Endodermal cell (in vitro differentiated cells): Measurements from ENCODE around the gene TTYH2. TPM values are rescaled to one million over a fixed set of nuclear protein-coding genes. Genes with fewer than 3 reads are reported as not detected.

Experiments
- DNase-seq: peaks from one replicate; pipeline ENCODE4 v3.0.0-alpha.2; 2017
- H3K27ac ChIP-seq: 2 replicates; pipeline ENCODE4 v1.5.1; 2013; ENCODE audit warnings: mild to moderate bottlenecking, low read depth, low read length, moderate library complexity
- H3K27me3 ChIP-seq: 2 replicates; pipeline ENCODE4 v1.6.1; 2013; ENCODE audit warnings: mild to moderate bottlenecking, low read length, moderate library complexity; ENCODE audit not compliant: insufficient read depth, control insufficient read depth, poor library complexity, severe bottlenecking
- H3K36me3 ChIP-seq: 2 replicates; pipeline ENCODE4 v1.7.0; 2013; ENCODE audit warnings: mild to moderate bottlenecking, low read length, moderate library complexity; ENCODE audit not compliant: control insufficient read depth, insufficient read depth
- H3K4me1 ChIP-seq: one replicate; pipeline ENCODE4 v1.7.0; 2013; ENCODE audit warnings: low read length; ENCODE audit not compliant: control insufficient read depth, insufficient read depth
- H3K4me3 ChIP-seq: 2 replicates; pipeline ENCODE4 v1.5.1; 2013; ENCODE audit warnings: mild to moderate bottlenecking, low read length, moderate library complexity
- H3K9ac ChIP-seq: 2 replicates; pipeline ENCODE4 v1.6.1; 2013; ENCODE audit warnings: mild to moderate bottlenecking, low read length, moderate library complexity; ENCODE audit not compliant: poor library complexity, severe bottlenecking; ENCODE audit errors: extremely low read depth
- H3K9me3 ChIP-seq: 2 replicates; pipeline ENCODE4 v1.6.1; 2013; ENCODE audit warnings: mild to moderate bottlenecking, low read length, moderate library complexity; ENCODE audit not compliant: control insufficient read depth
- H3K27ac Mint-ChIP-seq: 2 replicates; pipeline ENCODE4 v1.8.0; 2020; ENCODE audit warnings: mixed read lengths
- H3K27me3 Mint-ChIP-seq: 2 replicates; pipeline ENCODE4 v1.8.0; 2021; ENCODE audit warnings: mild to moderate bottlenecking, mixed read lengths; ENCODE audit not compliant: insufficient read depth
- H3K36me3 Mint-ChIP-seq: 2 replicates; pipeline ENCODE4 v1.8.0; 2020; ENCODE audit warnings: low read depth, mixed read lengths
- H3K4me1 Mint-ChIP-seq: 2 replicates; pipeline ENCODE4 v1.8.0; 2020; ENCODE audit warnings: mixed read lengths
- H3K4me3 Mint-ChIP-seq: 2 replicates; pipeline ENCODE4 v1.8.0; 2020; ENCODE audit warnings: mild to moderate bottlenecking, moderate library complexity, mixed read lengths
- H3K9me3 Mint-ChIP-seq: 2 replicates; pipeline ENCODE4 v1.8.0; 2020; ENCODE audit warnings: mild to moderate bottlenecking, mixed read lengths
- WGBS, 2 experiments: methylation state at CpG; one replicate each; pipeline versions ENCODE4 v1.1.5 to v1.1.7; 2013; ENCODE audit warnings: missing lambda C conversion rate in 2 of 2, mixed read lengths in 1 of 2; ENCODE audit not compliant: insufficient coverage in 1 of 2, insufficient read length in 1 of 2; 5-methylcytosine and 5-hydroxymethylcytosine counted together
- total RNA-seq, 2 donors: library from RNA; stranded (reverse); fragmentation: NEBNext Ultra II Directional in 1 of 2; extraction: Animal tissue kit (Norgen Biotek cat#: 25700) in 1 of 2; gene quantifications; 2 replicates in 1 of 2; 3 replicates in 1 of 2; pipeline ENCODE4 v1.2.1, GENCODE V29; 2021
- TF ChIP-seq, protein P1 (sequence below): fragments of 200-600 bp; sonication (generic); conservative IDR thresholded peaks from 2 replicates; pipeline ENCODE4 v1.5.0; 2021; ENCODE audit warnings: antibody characterized with exemption, mild to moderate bottlenecking

Gene TTYH2
- total RNA-seq, 2 donors from 2014 or later: 1.2 to 1.6 TPM

DNA sequence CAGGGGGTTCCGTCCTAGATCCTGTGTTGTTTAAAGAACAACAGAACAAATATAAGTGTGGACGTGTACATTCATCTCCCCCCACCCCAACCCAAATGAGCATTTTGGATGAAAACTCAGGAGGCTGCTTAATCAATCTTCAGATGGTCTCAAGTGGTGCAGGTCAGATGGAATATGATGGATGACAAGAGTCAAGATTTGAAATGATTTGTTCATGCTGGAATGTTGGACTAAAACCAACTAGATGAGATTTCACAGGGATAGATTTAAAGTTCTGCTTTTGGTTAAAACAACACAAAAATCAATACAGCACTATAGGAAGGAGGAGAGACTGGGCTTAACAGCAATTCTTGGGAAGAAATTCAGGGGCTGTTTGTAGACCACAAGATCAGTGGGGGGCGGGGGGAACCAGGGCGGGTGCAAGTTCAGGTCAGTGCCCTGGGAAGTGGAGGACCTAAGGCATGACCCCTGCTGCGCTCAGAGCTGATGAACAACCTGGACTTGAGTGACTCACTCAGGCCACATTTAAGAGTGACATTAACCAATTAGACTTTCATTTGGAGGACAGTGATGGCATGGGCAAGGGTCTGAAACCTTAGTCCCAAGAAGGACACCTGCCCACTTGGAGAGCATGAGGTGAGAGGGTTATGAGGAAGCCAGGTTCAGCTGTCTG, 15.1 kb downstream of the TTYH2 start:
- Histone ChIP-seq H3K9ac (no peak overlapping the region), H3K27me3 (no peaks in the 10 kb centered on the region), H3K4me1 (peaks cover 4% of the 10 kb centered on the region), H3K27ac (no peak overlapping the region), H3K4me3 (no peak overlapping the region), H3K36me3 (no peaks in the 10 kb centered on the region), H3K9me3 (no peaks in the 10 kb centered on the region)
- H3K27me3 Mint-ChIP-seq: peaks cover 2% of the 10 kb centered on the region
- no peaks in the 10 kb centered on the region for H3K36me3 Mint-ChIP-seq
- no peak for DNase-seq
- H3K9me3 Mint-ChIP-seq: no peaks in the 10 kb centered on the region
- 92 to 100% methylated on average over 4 of the region's 5 CpGs for WGBS, 2 experiments
- peaks cover 10% of the 10 kb centered on the region for H3K4me1 Mint-ChIP-seq
- H3K4me3 Mint-ChIP-seq: no peak overlapping the region
- no peak overlapping the region for H3K27ac Mint-ChIP-seq
- TF ChIP-seq, protein P1, sequence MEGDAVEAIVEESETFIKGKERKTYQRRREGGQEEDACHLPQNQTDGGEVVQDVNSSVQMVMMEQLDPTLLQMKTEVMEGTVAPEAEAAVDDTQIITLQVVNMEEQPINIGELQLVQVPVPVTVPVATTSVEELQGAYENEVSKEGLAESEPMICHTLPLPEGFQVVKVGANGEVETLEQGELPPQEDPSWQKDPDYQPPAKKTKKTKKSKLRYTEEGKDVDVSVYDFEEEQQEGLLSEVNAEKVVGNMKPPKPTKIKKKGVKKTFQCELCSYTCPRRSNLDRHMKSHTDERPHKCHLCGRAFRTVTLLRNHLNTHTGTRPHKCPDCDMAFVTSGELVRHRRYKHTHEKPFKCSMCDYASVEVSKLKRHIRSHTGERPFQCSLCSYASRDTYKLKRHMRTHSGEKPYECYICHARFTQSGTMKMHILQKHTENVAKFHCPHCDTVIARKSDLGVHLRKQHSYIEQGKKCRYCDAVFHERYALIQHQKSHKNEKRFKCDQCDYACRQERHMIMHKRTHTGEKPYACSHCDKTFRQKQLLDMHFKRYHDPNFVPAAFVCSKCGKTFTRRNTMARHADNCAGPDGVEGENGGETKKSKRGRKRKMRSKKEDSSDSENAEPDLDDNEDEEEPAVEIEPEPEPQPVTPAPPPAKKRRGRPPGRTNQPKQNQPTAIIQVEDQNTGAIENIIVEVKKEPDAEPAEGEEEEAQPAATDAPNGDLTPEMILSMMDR: no peak

DNA sequence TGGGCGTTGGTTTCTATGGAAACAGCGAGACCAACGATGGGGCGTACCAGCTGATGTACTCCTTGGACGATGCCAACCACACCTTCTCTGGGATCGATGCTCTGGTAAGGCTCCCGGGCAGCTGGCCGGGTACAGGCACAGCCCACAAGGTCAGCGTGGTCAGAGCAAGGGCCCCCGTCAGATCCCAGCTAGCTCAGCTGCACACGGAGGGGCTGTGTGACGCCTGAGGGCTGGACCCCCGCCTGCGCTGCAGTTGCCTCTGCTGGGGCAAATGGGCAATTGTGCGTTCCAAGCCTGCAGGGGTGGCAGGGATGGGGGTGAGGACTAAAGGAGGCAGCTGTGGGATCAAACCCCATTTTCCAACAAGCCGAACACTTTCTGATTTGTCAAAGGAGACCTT, 17.5 kb downstream of the TTYH2 start:
- Histone ChIP-seq H3K9ac (no peak overlapping the region), H3K36me3 (no peaks in the 10 kb centered on the region), H3K9me3 (no peaks in the 10 kb centered on the region), H3K27me3 (no peaks in the 10 kb centered on the region), H3K27ac (no peak overlapping the region), H3K4me1 (peaks cover 4% of the 10 kb centered on the region), H3K4me3 (no peak overlapping the region)
- peaks cover 2% of the 10 kb centered on the region for H3K27me3 Mint-ChIP-seq
- no peak overlapping the region for H3K4me3 Mint-ChIP-seq
- WGBS, 2 experiments: 94 to 95% methylated on average over 14 to 16 of the region's 16 CpGs
- H3K36me3 Mint-ChIP-seq: no peaks in the 10 kb centered on the region
- TF ChIP-seq, protein P1: no peak
- H3K4me1 Mint-ChIP-seq: peaks cover 16% of the 10 kb centered on the region
- DNase-seq: no peak
- no peak overlapping the region for H3K27ac Mint-ChIP-seq
- H3K9me3 Mint-ChIP-seq: no peaks in the 10 kb centered on the region

DNA sequence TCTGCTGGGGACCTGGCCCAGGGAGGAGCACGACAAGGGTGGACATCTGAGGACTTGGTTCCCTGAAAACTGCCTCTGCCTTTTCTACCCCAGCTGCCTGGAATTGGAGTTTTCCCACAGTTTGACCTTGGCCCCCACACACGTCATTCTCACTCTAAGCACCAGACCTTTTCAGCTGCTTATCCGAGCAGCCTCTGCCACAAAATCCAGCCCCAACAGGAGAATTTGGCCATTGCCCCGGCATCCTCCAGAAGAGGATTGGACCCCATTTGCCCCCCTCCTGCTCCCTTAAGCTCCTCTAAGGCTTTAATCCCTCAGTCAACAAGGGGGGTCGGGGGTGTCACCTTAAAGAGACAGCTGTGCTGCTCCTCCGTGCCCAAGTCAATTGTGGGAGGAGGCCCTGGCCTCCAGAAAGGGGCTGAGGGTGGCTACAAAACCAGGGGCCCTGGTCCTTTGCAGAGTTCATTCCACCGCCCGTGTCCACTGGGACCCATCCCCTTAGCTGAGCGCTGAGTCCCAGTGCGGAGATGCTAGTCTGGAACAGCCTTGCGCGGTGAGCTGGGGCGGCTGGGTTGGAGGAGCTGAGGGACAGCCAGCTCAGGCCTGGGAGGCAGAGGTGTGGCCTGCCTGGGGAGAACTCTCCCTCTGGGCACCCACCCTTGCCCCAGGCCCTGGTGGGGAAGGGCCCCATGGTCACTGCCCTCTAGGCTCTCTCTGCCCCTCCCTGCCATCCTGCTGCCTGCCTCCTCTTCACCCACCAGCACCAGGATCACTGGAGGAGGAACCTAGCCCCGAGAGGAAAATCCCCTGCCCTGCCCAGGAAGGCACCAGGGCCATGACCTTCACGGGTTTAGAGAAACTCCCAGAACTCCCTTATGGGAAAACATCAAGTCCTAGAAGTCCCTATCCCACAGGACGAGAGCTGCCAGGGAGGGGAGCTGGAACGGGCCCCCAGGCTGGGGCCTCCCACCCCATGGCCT, 18.8 kb downstream of the TTYH2 start:
- peaks cover 16% of the 10 kb centered on the region for H3K4me1 Mint-ChIP-seq
- TF ChIP-seq, protein P1: no peak
- Histone ChIP-seq H3K9ac (no peak overlapping the region), H3K27ac (no peak overlapping the region), H3K4me1 (peaks cover 4% of the 10 kb centered on the region), H3K4me3 (no peak overlapping the region), H3K27me3 (no peaks in the 10 kb centered on the region), H3K9me3 (no peaks in the 10 kb centered on the region), H3K36me3 (no peaks in the 10 kb centered on the region)
- no peak overlapping the region for H3K27ac Mint-ChIP-seq
- H3K36me3 Mint-ChIP-seq: no peaks in the 10 kb centered on the region
- WGBS, 2 experiments: 86 to 94% methylated on average over 15 to 17 of the region's 17 CpGs
- no peak overlapping the region for H3K4me3 Mint-ChIP-seq
- H3K27me3 Mint-ChIP-seq: no peaks in the 10 kb centered on the region
- no peaks in the 10 kb centered on the region for H3K9me3 Mint-ChIP-seq
- DNase-seq: no peak
